DMS 273 (cell line): Measurements from ENCODE around the gene MPP3.
"Not testable (repeated sequence)": the region's sequence is repeated elsewhere in the genome, so short reads cannot be mapped to it uniquely, and the experiment has no call there.

Source experiments
- DNase-seq: peaks from one replicate; lab custom pipeline; 2025; ENCODE audit not compliant: unreplicated experiment; lab: John Stamatoyannopoulos, UW

The MPP3 gene, protein sequence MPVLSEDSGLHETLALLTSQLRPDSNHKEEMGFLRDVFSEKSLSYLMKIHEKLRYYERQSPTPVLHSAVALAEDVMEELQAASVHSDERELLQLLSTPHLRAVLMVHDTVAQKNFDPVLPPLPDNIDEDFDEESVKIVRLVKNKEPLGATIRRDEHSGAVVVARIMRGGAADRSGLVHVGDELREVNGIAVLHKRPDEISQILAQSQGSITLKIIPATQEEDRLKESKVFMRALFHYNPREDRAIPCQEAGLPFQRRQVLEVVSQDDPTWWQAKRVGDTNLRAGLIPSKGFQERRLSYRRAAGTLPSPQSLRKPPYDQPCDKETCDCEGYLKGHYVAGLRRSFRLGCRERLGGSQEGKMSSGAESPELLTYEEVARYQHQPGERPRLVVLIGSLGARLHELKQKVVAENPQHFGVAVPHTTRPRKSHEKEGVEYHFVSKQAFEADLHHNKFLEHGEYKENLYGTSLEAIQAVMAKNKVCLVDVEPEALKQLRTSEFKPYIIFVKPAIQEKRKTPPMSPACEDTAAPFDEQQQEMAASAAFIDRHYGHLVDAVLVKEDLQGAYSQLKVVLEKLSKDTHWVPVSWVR

DNA sequence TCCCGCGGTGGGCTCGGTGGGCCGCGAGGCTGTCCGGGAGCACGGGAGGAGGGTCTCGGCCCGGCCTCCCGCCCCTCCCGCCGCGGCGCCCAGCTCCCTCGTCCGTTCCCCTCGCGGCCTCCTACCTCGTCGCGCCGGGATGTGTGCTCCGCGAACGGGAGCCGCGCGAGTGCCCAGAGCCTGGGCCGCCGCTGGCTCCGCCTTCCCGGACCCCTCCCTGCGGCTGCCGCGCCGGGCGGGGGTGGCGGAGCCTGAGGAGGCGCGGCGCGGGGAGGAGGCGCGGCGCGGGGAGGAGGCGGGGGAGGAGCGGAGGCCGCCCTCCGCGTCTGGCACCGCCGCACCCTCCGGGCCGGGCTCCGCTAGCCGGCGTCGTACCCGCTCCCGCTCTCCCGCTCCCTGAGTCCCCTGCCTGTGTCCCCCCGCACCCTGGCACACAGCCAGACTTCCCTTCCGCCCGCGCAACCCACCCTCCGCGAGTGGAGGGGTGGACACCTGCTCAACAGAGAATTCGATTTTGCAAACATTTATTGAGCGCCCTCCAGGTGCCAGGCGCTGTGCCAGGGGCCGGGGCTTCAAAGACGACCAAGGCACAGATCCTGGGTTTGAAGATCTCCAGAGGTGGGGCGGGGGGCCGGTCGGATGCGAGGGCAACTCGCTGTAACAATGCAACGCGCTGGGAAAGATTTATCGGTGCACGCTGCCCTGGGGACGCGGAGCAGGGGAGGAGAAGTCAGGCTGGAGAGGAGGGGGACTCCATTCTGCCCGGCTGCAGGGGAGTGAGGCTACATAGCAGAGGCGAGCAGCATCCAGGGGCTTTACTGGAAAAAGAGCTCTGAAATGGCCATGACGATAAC is at the start of gene MPP3:
MPP3 (minus strand) TSS at position 171 of the 854 bp plus-strand sequence. CDS start 1,240 bp downstream, outside the sequence.
- DNase-seq: peak; percentile 95

DNA sequence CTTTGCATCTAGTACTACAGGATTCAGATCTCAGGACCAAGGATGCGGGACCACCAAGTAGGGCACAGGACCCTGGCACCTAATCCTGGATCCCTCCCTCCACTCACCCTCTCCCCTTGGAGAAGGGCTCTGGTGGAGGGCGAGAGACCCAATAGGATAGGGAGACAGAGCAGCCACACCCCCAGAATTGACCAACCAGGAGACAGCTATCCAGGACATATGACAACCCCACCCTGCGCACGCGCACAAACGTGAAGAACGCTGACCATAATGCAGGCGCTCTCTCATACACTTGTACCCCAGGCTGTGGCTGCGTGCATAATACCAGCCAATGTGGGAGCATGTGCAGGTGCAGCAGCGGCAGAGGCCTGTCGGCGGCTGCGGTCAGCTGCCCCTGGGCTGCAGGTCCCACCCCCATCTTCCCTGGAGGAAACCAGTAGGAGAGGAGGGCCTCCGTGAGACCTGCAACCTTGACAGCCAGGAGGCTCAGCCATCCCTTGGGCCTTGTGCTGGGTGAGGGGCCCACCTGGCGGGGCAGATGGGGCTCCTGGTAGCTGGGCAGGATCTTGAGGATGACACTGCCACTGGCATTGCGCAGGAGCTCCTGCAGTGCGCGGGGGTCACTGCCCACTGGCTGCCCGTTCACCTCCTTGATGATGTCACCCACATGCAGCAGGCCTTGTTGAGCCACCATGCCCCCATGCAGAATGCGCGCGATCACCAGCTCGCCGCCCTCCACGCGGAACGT is 49.0 kb upstream of the MPP3 start:
- no peak for DNase-seq

DNA sequence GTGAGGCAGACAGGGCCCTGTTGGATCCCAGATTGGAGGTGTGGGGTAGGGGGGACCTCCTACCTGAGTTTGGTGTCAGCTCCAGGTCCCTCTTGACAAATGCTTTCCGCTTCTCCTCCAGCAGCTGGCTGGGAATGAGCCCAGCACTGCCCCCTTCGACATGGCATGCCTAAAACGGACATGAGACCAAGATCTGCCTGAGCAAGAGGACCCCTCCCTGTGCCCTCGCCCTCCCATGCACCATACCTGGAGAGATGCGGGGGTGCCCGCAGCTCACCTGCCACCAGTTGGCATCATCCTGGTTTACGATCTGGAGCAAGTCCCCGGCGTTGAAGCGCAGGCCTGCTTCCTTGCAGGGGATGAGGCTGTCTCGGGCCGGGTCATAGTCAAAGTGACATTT is 48.2 kb upstream of the MPP3 start:
- no peak for DNase-seq

DNA sequence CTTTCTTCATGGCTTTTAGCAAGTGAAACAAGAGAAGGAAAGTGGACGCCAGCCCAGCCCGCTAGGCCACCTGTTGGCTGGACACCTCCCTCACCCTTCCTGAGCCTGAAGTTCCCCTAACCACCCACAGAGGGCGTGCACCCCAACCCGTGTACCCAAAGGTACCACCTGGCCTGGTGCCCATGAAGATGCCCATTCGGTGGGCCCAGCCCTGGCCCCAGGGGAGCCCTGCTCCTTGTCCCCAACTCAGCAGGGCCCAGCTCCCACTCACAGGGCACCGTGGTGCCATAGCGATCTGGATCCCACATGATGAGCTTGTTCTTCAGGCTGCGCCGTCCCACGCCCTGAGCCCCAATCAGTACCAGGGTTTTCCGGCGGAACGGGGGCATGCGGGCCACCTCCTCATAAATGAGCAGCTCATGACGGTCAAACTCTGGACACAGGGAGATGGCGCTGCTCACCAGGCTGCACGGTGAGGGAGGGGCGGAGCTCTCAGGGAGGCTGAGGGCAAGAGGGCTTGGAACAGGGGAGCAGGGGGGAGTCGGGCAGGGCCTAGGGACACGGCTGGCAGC is 47.6 kb upstream of the MPP3 start:
- peak; percentile 83 for DNase-seq

DNA sequence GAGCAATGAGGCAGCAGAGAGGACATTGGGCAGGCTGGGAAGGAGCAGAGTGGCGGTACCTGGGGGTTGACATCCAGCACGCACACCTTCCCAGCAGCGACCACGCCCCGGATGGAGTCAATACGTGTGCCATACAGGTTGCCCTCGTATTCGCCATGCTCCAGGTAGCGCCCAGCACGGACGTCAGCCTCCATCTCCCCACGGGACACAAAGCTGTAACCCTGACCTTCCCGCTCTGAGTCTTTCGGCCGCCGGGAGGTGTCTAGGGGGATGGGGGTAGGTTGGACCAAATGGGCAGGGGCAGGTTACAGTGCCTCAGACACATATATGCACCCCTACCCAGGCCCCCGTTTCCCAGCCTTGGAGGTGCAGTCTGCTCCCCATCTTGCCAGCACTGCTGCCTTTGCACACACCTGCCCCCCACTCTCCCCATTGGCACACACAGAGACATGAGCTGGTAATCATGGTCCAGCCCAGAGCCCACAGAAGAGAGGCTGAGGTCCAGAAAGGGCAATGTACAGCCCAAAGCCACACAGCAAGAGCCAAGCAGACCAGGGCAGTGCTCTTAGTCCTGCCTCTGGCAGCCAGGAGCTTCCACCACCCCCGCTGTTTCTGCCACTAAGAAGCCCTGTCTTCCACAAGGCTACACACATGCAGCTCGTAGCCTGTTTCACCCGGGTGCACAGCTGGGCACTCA is 46.9 kb upstream of the MPP3 start:
- no peak for DNase-seq

DNA sequence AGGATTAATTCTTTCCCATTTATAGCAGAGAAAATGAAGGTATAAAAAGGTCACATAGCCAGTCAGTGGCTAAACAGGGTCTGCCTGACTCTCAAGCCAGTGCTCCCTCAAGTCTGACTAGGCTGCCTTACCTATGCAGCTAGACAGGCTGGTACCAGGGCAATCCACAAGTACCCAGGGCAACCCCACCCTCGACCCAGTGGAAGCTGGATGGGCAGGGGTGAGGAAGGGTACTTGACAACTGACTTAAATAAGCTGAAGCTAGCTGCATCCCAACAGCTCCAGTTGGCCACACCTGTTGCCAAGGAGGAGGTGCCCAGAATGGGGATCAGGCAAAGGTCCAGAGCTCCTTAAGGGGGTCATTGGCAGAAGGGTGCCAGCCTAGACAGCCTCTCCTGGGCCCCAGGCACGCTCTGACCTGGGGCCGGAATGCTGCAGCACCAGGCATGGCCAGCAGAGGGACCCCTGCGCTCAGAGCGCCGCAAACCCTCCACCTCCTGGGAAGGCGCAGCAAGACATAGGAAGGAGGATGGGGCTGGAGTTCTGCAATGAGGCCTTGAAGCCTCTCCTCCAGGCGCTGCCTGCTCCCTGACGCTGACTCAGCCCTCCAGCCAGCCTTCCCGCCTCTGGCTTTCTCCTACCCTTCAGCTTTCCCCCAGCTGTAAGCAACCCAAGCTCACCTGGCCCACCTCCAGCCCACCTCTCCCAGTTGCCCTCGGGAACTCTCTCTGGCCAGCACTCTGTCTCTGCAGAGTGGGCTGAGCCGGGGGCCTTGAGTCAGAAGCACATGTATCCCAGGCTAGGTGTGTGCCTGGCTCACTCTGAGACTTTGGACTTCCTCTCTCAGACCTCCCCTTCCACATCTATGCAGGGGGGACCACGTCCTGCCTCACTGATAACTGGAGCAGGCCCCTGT is 45.6 kb upstream of the MPP3 start:
- peak; percentile 90 for DNase-seq

DNA sequence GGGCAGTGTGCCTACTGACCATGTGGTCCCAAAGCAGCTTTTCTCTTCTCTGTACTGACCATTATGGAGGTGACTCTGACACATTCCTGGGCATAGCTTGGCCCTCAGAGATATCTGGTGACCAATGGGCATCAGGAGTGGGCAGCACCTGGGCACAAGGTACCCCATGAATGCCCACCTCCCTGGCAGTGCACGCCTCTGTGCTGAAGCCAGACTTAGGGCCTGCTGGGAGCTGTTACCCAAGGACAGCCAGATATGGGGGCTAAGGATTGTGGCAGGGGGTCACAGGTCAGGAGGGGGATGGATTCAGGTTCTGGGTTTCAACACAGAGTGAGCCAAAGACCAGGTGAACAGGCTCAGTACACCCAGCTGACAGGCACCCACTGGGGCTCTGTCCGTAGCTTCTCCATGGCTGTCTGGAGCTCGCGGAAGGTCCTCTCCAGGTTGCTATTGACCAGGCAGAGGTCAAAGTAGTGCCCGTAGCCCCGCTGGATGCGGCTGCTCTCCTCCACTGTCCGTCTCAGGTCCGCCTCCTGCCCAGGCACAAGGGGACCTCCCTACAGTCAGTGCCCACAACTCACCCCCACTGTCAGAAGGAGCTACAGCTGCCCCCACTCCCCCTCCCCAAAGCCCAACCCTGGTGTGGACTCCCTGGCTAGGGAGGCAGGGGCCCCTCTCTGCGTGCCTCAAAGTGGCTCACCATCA is 44.7 kb upstream of the MPP3 start:
- DNase-seq: no peak

DNA sequence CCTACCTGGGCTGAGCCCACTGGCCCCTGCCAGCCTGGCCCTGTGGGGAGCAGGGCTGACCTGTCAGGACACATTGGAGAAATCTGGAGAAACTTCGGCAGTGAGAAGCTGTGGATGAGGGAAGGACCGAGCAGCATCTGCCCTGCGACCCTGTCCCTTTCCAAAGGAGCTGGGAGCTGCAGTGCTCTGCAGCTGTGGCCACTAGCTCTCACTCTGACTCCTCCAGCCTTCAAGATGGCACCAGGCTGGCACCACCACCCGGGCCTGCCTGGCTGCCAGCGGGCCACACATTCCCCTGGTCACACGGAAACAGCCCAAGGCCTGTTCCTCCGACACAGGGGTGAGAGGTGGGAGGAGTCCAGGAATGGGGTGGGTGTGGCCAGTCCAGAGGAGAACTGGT is 44.1 kb upstream of the MPP3 start:
- no peak for DNase-seq

DNA sequence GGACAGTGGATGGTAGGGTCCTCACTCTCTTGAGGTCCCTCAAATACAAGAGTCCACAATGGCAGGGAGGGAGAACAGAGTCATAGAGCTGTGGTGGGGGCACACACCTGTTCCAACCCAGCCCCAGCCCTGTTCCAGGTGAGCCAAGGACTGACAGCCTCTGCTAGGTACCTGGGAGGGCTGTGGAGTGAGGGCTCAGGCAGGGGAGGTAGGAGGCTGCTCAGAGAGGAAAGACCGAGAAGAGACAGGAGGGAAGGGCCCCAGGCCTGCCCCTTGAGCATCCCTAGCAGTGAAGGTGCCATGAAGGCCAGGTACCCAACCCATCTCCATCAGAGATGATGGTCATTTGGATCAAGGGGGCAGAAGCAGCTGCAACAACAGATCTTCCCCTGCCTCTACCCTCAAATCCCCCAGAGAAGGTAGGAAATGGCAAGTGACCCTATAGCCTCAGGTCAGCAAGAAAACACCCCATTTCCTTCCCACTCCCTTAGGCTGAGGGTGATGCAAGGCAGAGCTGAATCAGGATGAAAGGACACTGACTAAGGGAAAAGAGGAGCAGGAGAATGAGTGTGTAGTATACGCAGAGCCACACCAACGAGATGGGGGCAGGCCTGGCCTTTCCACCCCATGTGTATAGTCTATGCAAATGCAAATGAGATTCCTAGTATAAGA is 42.7 kb upstream of the MPP3 start:
- DNase-seq: no peak

DNA sequence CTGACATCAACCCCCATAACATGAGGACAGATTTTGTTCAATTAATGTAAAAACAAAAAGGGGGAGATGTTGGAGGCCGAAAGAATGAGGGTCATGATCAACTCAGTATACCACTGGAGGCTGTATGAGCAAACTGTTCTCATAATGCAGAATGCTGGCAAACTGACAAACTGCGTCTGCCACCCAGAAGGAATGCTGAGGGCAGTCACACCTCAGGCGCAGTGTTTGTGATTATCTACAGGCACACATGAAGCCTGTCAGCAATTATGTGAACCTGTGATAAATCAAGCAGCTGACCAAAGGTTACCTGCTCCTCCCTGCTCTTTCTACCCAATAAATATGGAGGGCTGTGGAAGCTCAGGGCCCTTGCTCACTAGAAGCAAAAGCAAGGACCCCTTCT is 41.3 kb upstream of the MPP3 start:
- DNase-seq: no peak

DNA sequence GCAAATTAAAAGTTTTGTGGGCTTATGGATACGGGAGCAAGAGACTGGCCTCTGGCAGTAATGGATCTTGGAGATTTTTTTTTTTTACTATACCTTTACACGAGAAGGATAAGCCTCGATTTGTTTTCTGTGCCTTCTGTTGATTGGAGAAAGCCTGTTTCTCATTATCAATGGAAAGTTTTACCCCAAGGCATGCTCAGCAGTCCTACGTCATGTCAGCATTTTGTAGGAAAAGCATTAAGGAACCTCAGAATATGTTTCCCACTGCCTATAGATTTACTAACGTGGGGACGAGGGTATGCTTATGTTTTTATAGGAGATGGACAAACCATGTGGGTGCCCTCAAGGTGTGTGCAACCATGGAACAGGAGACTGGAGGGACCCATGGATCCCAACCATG is 40.9 kb upstream of the MPP3 start:
- DNase-seq: no peak

DNA sequence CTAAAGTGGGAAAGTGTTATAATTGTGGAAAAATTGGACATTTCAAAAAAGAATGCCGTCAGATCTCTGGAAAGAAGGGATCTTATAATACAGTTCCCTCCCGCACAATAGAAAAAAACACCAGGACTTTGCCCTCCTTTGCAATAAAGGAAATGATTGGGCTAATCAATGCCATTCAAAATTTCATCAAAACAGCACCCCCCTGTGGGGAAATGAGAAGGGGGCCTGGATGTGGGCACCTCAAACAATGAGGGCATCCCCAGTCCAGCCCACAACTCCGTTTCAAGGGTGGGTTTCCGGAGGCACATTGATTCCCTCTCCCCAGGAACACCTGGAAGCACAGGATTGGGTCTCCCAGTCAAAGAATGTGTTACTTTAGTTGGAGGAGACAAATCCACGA is 40.1 kb upstream of the MPP3 start:
- no peak for DNase-seq

DNA sequence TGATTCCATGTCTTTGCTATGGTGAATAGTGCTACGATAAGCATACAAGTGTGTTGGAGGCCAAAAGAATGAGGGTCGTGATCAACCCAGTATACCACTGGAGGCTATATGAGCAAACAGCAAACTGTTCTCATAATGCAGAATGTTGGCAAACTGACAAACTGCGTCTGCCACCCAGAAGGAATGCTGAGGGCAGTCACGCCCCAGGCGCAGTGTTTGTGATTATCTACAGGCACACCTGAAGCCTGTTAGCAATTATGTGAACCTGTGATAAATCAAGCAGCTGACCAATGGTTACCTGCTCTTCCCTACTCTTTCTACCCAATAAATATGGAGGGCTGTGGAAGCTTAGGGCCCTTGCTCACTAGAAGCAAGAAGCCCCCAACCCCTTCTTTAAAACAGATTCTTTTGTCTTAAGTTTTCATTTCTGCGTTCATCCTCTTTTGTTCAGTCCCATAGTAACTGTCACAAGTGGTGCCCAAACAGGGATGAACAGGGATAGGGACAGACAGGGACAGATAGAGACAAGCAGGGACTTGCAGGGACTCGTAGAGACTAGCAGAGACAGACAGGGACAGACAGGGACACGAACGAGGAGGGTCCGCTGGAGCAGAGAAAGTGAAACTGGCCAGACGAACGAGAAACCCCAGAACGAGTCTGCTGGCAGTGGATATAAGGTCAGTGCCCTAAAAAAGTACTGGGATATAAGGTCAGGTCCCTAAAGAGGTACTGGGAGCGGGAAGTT is 39.2 kb upstream of the MPP3 start:
- no peak for DNase-seq

DNA sequence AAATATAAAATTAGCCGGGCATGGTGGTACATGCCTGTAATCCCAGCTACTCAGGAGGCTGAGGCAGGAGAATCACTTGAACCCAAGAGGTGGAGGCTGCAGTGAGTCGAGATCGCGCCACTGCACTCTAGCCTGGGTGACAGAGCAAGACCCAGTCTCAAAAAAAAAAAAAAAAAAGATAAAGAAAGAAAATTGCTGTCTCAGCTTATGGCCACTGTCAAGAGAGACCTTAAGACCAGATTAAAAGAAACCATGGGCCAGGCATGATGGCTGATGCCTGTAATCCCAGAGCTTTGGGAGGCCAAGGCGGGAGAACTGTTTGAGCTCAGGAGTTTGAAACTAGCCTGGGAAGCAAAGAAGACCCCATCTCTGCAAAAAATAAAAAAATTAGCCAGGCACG is 36.1 kb upstream of the MPP3 start:
- not testable (repeated sequence) for DNase-seq

DNA sequence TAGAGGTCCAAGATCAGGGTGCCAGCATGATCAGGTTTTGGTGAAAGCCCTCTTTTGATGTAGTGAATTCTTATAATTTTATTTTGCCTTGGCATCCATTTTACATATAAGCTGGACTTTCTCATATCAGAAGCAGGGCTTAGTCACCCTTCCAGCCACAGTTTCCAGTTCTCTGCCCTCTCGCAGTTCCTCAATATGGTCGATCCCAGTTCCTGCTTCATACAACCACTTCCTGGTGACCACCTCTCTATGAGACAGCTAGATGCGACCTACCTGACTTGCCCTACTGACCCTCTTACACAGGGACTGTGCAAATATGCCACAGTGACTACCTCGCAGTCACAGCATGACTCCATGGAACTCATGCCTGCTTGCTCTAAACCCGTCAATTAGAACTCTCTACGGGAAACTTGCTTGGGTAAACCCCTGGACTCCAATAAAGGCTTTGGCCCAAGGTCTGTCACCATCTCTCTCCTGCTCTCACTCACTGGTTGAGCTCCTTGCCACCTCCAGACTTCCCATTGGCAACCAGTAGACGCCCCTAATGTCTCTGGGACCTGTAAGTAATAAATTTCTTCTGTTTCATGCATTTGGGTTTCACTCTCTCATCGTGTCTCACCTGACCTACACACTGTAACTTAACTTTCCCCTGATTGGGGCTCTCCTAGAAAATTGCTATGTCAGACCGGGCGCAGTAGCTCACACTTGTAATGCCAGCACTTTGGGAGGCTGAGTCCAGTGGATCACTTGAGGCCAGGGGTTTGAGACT is 35.5 kb upstream of the MPP3 start:
- DNase-seq: no peak

DNA sequence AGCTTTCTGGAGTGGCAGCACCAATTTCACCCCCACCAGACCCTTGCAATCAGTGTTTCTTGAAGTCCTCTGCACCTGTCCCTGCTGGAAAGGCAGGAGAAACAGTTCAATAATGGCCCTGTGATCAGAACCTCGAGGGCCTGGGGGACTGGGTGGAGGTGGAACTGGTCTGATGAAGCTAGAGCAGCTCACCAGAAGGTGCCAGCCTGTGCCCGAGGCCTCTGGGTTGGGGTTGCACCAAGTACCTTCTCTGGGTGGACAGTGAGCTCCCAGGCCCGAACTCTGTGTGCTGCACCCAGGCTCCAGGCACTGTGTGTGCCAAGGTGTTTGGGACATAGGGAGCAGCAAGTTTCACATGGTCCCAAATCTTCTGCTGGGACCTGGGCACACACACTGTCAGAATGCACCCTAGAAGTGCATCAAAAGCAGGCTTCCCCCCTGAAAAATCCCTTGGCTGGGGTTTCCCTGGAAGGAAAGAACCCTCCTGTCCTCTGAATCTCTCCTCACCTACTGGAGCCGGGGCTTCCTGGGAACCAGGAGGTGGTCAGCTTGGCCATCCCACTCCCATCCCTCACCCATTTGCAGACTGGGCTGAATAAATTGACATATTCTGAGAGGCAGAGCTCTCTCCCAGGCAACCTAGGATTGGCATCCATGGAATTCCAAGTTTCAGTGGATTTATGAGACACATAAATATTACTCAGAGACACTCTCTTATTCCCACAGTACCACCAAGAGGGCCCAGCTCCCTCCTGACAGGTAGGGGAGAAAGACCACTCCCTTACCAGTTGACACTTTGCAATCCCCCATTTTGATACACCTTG is 31.4 kb upstream of the MPP3 start:
- DNase-seq: no peak
